Fibroblast of mammary gland (primary cell): ENCODE measurements around the gene GLI3.

Experiments
- DNase-seq: peaks from one replicate; pipeline ENCODE4 v3.0.0-alpha.2; 2010; ENCODE audit warnings: low read depth
- H3K4me3 ChIP-seq: 2 replicates; pipeline ENCODE4 v1.5.1; 2011; ENCODE audit warnings: low read depth, mild to moderate bottlenecking, low read length, moderate library complexity; ENCODE audit not compliant: control insufficient read depth
- CTCF ChIP-seq: conservative IDR thresholded peaks from 2 replicates; pipeline ENCODE4 v1.5.1; 2011; ENCODE audit warnings: low read depth, low read length, inconsistent platforms; ENCODE audit not compliant: control insufficient read depth, insufficient read depth

GLI3 gene

GRCh38 chr7:42218248-42218647 lies 18.8 kb downstream of the GLI3 start:
- TF ChIP-seq CTCF = no peak
- H3K4me3 ChIP-seq = no peak overlapping the region

GRCh38 chr7:42217548-42217947 lies 19.5 kb downstream of the GLI3 start:
- no peak overlapping the region for H3K4me3 ChIP-seq
- TF ChIP-seq CTCF = no peak
- peak; percentile 66 for DNase-seq

More at GRCh38 chr7:42218248-42218647, 18.8 kb downstream of the GLI3 start:
- DNase-seq = no peak

GRCh38 chr7:42217053-42217452 lies 20.0 kb downstream of the GLI3 start:
- no peak overlapping the region for H3K4me3 ChIP-seq
- TF ChIP-seq CTCF = no peak
- peak; percentile 54 for DNase-seq

GRCh38 chr7:42214060-42214679 lies 22.8 kb downstream of the GLI3 start:
- no peak for DNase-seq
- TF ChIP-seq CTCF = no peak
- H3K4me3 ChIP-seq = no peak overlapping the region

GRCh38 chr7:42213093-42213492 lies 23.9 kb downstream of the GLI3 start:
- no peak for TF ChIP-seq CTCF
- no peak for DNase-seq

GRCh38 chr7:42212541-42213090 lies 24.4 kb downstream of the GLI3 start:
- TF ChIP-seq CTCF = no peak
- DNase-seq = no peak
- no peak overlapping the region for H3K4me3 ChIP-seq

More at GRCh38 chr7:42213093-42213492, 23.9 kb downstream of the GLI3 start:
- no peak overlapping the region for H3K4me3 ChIP-seq
